GM12878 (cell line): ENCODE measurements around the gene SVIL. TPM values are rescaled to one million over a fixed set of nuclear protein-coding genes. Genes with fewer than 3 reads are reported as not detected.

Source experiments
- ATAC-seq: fragments of 200-7000 bp; cut with Tn5 transposase; 3 replicates; pipeline ENCODE4 v1.9.1; 2020; ENCODE audit warnings: mild to moderate bottlenecking, moderate library complexity
- BruUV-seq: library from RNA; stranded (reverse); fragments of 400-500 nt; replicated peaks from 2 replicates; lab custom pipeline; 2021; lab: Mats Ljungman, UMichigan
- CTCF ChIA-PET: fragments of 300-600 bp; sonication (Branson Sonifier 250); formaldehyde crosslinking; extraction: SDS; loops from one replicate; lab custom pipeline; 2021; ENCODE audit warnings: inconsistent platforms; lab: Yijun Ruan, JAX
- POLR2A ChIA-PET: fragments of 350-600 bp; formaldehyde crosslinking; extraction: SDS; loops from one replicate; lab custom pipeline; 2021; ENCODE audit warnings: inconsistent platforms; lab: Charles Lee
- RAD21 ChIA-PET: fragments of 300-600 bp; sonication (Branson Sonifier 250); formaldehyde crosslinking; loops from one replicate; lab custom pipeline; 2023; ENCODE audit warnings: antibody characterized with exemption; ENCODE audit not compliant: unreplicated experiment; lab: Charles Lee
- SMC1A ChIA-PET: fragments of 300-600 bp; sonication (Branson Sonifier 250); formaldehyde crosslinking; loops from one replicate; lab custom pipeline; 2023; ENCODE audit not compliant: unreplicated experiment, uncharacterized antibody; lab: Charles Lee
- DNase-seq: peaks from one replicate; pipeline ENCODE4 v3.0.0-alpha.2; 2011; ENCODE audit warnings: low read depth, low spot score
- FAIRE-seq: peaks from 3 replicates; lab custom pipeline; 2011; peaks lifted over from hg19 to GRCh38; lab: Jason Lieb, UNC
- H2AFZ ChIP-seq: 2 replicates; pipeline ENCODE4 v1.6.0; 2011; ENCODE audit warnings: low read depth, low read length, control low read depth; ENCODE audit not compliant: control insufficient read depth
- H3K27ac ChIP-seq: 2 replicates; pipeline ENCODE4 v1.5.1; 2011; ENCODE audit warnings: control low read depth; ENCODE audit not compliant: control insufficient read depth, insufficient read depth
- H3K27me3 ChIP-seq, 2 experiments: replicated peaks in 1 of 2; 2 replicates each; pipeline versions ENCODE4 v1.6.0 to v1.6.1; 2011; ENCODE audit warnings: low read length in 1 of 2; ENCODE audit not compliant: control insufficient read depth in 2 of 2, insufficient read depth in 2 of 2
- H3K36me3 ChIP-seq, 2 experiments: 2 replicates each; pipeline ENCODE4 v1.5.1; 2011; ENCODE audit warnings: low read length in 1 of 2; ENCODE audit not compliant: control insufficient read depth in 2 of 2, insufficient read depth in 2 of 2
- H3K4me1 ChIP-seq: 2 replicates; pipeline ENCODE4 v1.6.1; 2011; ENCODE audit warnings: mild to moderate bottlenecking, low read length, moderate library complexity, mixed read lengths; ENCODE audit not compliant: control insufficient read depth, insufficient read depth
- H3K4me2 ChIP-seq: 2 replicates; pipeline ENCODE4 v1.6.0; 2011; ENCODE audit warnings: control low read depth; ENCODE audit not compliant: control insufficient read depth, insufficient read depth
- H3K4me3 ChIP-seq: fragments of 200-600 bp; sonication (generic); 2 replicates; pipeline ENCODE4 v1.5.1; 2016
- H3K79me2 ChIP-seq: 2 replicates; pipeline ENCODE4 v1.6.0; 2011; ENCODE audit warnings: low read length; ENCODE audit not compliant: control insufficient read depth, insufficient read depth
- H3K9ac ChIP-seq: 2 replicates; pipeline ENCODE4 v1.8.0; 2011; ENCODE audit warnings: low read length, control low read depth, mixed read lengths; ENCODE audit not compliant: control insufficient read depth, insufficient read depth
- H3K9me3 ChIP-seq: replicated peaks from 3 replicates; pipeline ENCODE4 v1.5.1; 2011; ENCODE audit warnings: mild to moderate bottlenecking, low read length; ENCODE audit not compliant: control insufficient read depth, insufficient read depth
- H4K20me1 ChIP-seq: 2 replicates; pipeline ENCODE4 v1.6.0; 2011; ENCODE audit not compliant: control insufficient read depth, insufficient read depth
- CTCF ChIP-seq, 3 experiments: IDR thresholded peaks in 2 of 3; conservative IDR thresholded peaks in 1 of 3; 2 replicates each; pipeline ENCODE4 v1.5.1; 2011; ENCODE audit warnings: low read depth in 3 of 3, low read length in 3 of 3, mild to moderate bottlenecking in 3 of 3, control low read depth in 2 of 3, moderate library complexity in 2 of 3, inconsistent platforms in 1 of 3, mixed read lengths in 1 of 3; ENCODE audit not compliant: control insufficient read depth in 2 of 3, insufficient read depth in 1 of 3; ENCODE audit errors: extremely low read depth in 1 of 3
- DPF2 ChIP-seq: fragments of 450-650 bp; IDR thresholded peaks from 2 replicates; pipeline ENCODE4 v1.6.1; 2017; ENCODE audit warnings: mild to moderate bottlenecking
- SUZ12 ChIP-seq: fragments of 200-600 bp; sonication (generic); IDR thresholded peaks from one replicate; pipeline ENCODE4 v1.6.1; 2018; ENCODE audit warnings: antibody characterized with exemption, mild to moderate bottlenecking; ENCODE audit not compliant: unreplicated experiment
- TARDBP ChIP-seq: IDR thresholded peaks from 2 replicates; pipeline ENCODE4 v1.6.1; 2016; ENCODE audit warnings: borderline replicate concordance
- ZNF24 ChIP-seq: fragments of 450-650 bp; IDR thresholded peaks from 2 replicates; pipeline ENCODE4 v1.6.1; 2017; ENCODE audit warnings: antibody characterized with exemption, mild to moderate bottlenecking
- WGBS: methylation state at CpG from one replicate; pipeline ENCODE4 v1.1.6; 2016; ENCODE audit warnings: low lambda C conversion rate; ENCODE audit not compliant: insufficient replicate concordance, insufficient coverage; ENCODE audit errors: missing lambda C conversion rate; 5-methylcytosine and 5-hydroxymethylcytosine counted together
- in situ Hi-C: fragments of 300-500 bp; cut with MboI; formaldehyde crosslinking; loops from 9 replicates; pipeline ENCODE4 v1.14.3; 2018; ENCODE audit warnings: mixed read lengths
- intact Hi-C: fragments of 100-400 bp; cut with micrococcal nuclease; formaldehyde crosslinking; loops from one replicate; pipeline ENCODE4 v1.14.2; 2022; ENCODE audit not compliant: unreplicated experiment
- polyA plus RNA-seq, 11 experiments: library from polyadenylated mRNA; depleted of rRNA in 4 of 11; unstranded in 6 of 11; stranded (reverse) in 5 of 11; fragments of >200 nt; fragmentation: Nextera tagmentation in 4 of 11; fragmentation: Illumina TruSeq in 1 of 11; extraction: Ambion mirVana in 4 of 11; extraction: Trizol in 1 of 11; gene quantifications; 1 replicate in 1 of 11; 2 replicates in 10 of 11; pipeline versions ENCODE4 v1.2.1 to v1.2.3, GENCODE V29; 2011 to 2016; ENCODE audit warnings: inconsistent platforms in 2 of 11, missing spikeins in 2 of 11, low read depth in 1 of 11
- total RNA-seq, 4 experiments: library from RNA; depleted of rRNA in 3 of 4; stranded (reverse); fragments of >200 nt in 3 of 4; fragmentation: Illumina TruSeq in 1 of 4; extraction: Trizol in 1 of 4; gene quantifications; 2 replicates each; pipeline versions ENCODE4 v1.2.1 to v1.2.3, GENCODE V29; 2013 to 2021

SVIL gene
- total and polyA plus RNA-seq, 10 of the 15 experiments (the other 5 are each of a cell fraction or from before 2014, with no cell fraction given): 0.22 to 1.9 (median 0.87) TPM

- ATAC-seq: no peak
These were observed 164.4 kb downstream of the SVIL start for GRCh38 chr10:29470355-29470705.

More at GRCh38 chr10:29470355-29470705, 164.4 kb downstream of the SVIL start:
- no TSS peak for BruUV-seq
- DNase-seq (no peak), FAIRE-seq (no peak)
- H3K4me1 ChIP-seq: no peaks in the 10 kb centered on the region
- H2AFZ ChIP-seq: no peak overlapping the region
- POLR2A ChIA-PET: no interaction called here
- no peak overlapping the region for H3K27ac ChIP-seq
- intact Hi-C loops (no loop called here), in situ Hi-C loops (no loop called here)
- H3K9me3 ChIP-seq: no peaks in the 10 kb centered on the region
- WGBS: 81% methylated on average over 16 of the region's 16 CpGs
- no peaks in the 10 kb centered on the region for H3K27me3 ChIP-seq
- SMC1A ChIA-PET: interaction anchor here (0.7 kb wide), 1 partner anchor 112 kb away, joined by 3 read pairs; no protein-coding TSS in a partner anchor
- TF ChIP-seq CTCF (IDR thresholded peaks at IDR 0.05 in 2 of 3, conservative IDR thresholded peaks at IDR 0.05 in 1 of 3; ENCODE audit: control insufficient read depth in 2 of 3, extremely low read depth in 1 of 3, insufficient read depth in 1 of 3, low read depth in 3 of 3, low read length in 3 of 3) (0 out of 6 replicates have a peak, but pooled peaks of 1 of the 3 experiments have one; percentile 5), SUZ12 (no peak), TARDBP (no peak), DPF2 (no peak), ZNF24 (no peak)
- peaks cover 0 to 2% of the 10 kb centered on the region in 2 experiments; a peak in 2 of 4 replicates for H3K36me3 ChIP-seq
- H4K20me1 ChIP-seq: no peaks in the 10 kb centered on the region
- RAD21 ChIA-PET: no interaction called here
- no peaks in the 10 kb centered on the region for H3K79me2 ChIP-seq
- CTCF ChIA-PET: interaction anchor here (2.2 kb wide), 1 partner anchor 26 kb away, joined by 12 read pairs; no protein-coding TSS in a partner anchor
- H3K4me2 ChIP-seq: no peak overlapping the region
- H3K4me3 ChIP-seq: no peak overlapping the region
- H3K9ac ChIP-seq: no peak overlapping the region
